Cardiac muscle cell (in vitro differentiated cells and primary cell): ENCODE data around the gene INSC. TPM values are rescaled to one million over a fixed set of nuclear protein-coding genes. Genes with fewer than 3 reads are reported as not detected.

Source experiments
- DNase-seq, 2 donors: peaks; one replicate each; pipeline versions ENCODE4 v3.0.0 to v3.0.0-alpha.2; 2010 to 2017; ENCODE audit warnings: low read depth in 1 of 2, low spot score in 1 of 2
- H3K27ac ChIP-seq: fragments of 200-600 bp; sonication (generic); 2 replicates; pipeline ENCODE4 v1.5.1; 2016
- H3K27me3 ChIP-seq: fragments of 200-600 bp; sonication (generic); 2 replicates; pipeline ENCODE4 v1.6.0; 2016; ENCODE audit warnings: control low read depth
- H3K36me3 ChIP-seq: fragments of 200-600 bp; sonication (generic); 2 replicates; pipeline ENCODE4 v1.5.1; 2016; ENCODE audit warnings: control low read depth
- H3K4me1 ChIP-seq: fragments of 200-600 bp; sonication (generic); 2 replicates; pipeline ENCODE4 v1.8.1; 2017; ENCODE audit warnings: low read depth, mild to moderate bottlenecking, mixed run types
- H3K4me3 ChIP-seq: fragments of 200-600 bp; sonication (generic); 2 replicates; pipeline ENCODE4 v1.5.1; 2016; ENCODE audit warnings: mild to moderate bottlenecking
- H3K9me3 ChIP-seq: fragments of 200-600 bp; sonication (generic); 2 replicates; pipeline ENCODE4 v1.5.1; 2017; ENCODE audit warnings: low read depth, mild to moderate bottlenecking, control low read depth
- polyA plus RNA-seq: library from polyadenylated mRNA; unstranded; fragments of >200 nt; fragmentation: Nextera tagmentation; extraction: Ambion mirVana; gene quantifications from 2 replicates; pipeline ENCODE4 v1.2.1, GENCODE V29; 2016
- total RNA-seq: library from RNA; depleted of rRNA; stranded (reverse); fragments of >200 nt; gene quantifications from 2 replicates; pipeline ENCODE4 v1.2.3, GENCODE V29; 2016
- TF ChIP-seq, protein P1 (sequence below): IDR thresholded peaks from 2 replicates; pipeline ENCODE4 v1.5.1; 2012; ENCODE audit warnings: low read depth, mild to moderate bottlenecking, low read length

Gene INSC
- total and polyA plus RNA-seq, 2 experiments from 2014 or later: not detected

- Histone ChIP-seq H3K9me3 (no peaks in the 10 kb centered on the region), H3K36me3 (no peaks in the 10 kb centered on the region), H3K4me1 (no peaks in the 10 kb centered on the region), H3K27me3 (no peaks in the 10 kb centered on the region), H3K27ac (no peak overlapping the region), H3K4me3 (no peak overlapping the region)
- TF ChIP-seq, protein P1, sequence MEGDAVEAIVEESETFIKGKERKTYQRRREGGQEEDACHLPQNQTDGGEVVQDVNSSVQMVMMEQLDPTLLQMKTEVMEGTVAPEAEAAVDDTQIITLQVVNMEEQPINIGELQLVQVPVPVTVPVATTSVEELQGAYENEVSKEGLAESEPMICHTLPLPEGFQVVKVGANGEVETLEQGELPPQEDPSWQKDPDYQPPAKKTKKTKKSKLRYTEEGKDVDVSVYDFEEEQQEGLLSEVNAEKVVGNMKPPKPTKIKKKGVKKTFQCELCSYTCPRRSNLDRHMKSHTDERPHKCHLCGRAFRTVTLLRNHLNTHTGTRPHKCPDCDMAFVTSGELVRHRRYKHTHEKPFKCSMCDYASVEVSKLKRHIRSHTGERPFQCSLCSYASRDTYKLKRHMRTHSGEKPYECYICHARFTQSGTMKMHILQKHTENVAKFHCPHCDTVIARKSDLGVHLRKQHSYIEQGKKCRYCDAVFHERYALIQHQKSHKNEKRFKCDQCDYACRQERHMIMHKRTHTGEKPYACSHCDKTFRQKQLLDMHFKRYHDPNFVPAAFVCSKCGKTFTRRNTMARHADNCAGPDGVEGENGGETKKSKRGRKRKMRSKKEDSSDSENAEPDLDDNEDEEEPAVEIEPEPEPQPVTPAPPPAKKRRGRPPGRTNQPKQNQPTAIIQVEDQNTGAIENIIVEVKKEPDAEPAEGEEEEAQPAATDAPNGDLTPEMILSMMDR: no peak
- no peak for DNase-seq
Measured at GRCh38 chr11:15177491-15177890, 62.8 kb downstream of the INSC start.

DNA sequence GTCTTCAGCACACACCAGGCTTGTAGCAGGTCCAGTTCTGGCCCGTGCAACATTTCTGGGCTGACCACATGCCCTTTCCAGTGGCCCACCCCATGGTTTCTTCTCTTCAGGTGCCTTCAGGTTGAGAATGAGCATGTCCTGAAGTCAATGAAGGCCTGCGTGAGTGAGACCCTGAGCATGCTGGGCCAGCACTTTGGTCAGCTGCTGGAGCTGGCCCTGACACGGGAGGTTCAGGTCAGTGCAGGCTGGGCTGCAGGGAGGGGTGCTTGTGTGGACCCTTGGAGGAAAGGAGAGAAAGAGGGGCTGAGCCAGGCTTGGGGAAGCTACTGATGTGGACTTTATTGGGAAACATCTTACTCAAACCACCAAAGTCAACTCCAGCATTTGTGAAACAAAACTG lies 63.5 kb downstream of the INSC start:
- TF ChIP-seq, protein P1: no peak
- H3K27ac ChIP-seq: no peak overlapping the region
- no peaks in the 10 kb centered on the region for H3K27me3 ChIP-seq
- no peak overlapping the region for H3K4me3 ChIP-seq
- H3K9me3 ChIP-seq: no peaks in the 10 kb centered on the region
- no peaks in the 10 kb centered on the region for H3K36me3 ChIP-seq
- H3K4me1 ChIP-seq: no peaks in the 10 kb centered on the region
- DNase-seq: no peak

DNA sequence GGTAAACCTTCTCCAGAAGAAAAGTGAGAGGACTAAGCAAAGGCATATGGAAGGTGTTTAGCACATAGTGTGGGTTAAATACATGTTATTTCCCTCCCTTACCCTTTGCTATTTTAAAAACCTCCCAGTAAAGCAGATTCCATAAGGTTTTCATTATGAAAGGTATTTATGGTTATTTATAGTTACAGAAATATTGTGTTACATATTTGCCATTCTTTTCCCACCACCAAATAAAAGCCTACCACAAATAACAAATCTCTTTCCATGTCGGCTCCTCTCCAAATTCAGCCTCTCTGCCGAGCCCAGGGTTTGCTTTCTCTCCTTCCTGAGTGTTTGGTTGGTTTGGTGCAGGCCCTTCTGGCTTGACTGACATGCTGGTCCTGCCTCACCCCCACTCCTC lies 64.4 kb downstream of the INSC start:
- no peaks in the 10 kb centered on the region for H3K4me1 ChIP-seq
- TF ChIP-seq, protein P1: no peak
- no peak for DNase-seq

GRCh38 chr11:15180212-15180792 lies 65.6 kb downstream of the INSC start:
- DNase-seq: no peak
- Histone ChIP-seq H3K9me3 (no peaks in the 10 kb centered on the region), H3K27me3 (no peaks in the 10 kb centered on the region), H3K4me3 (no peak overlapping the region), H3K4me1 (no peaks in the 10 kb centered on the region), H3K36me3 (no peaks in the 10 kb centered on the region), H3K27ac (no peak overlapping the region)
- TF ChIP-seq, protein P1: no peak

More for the DNA sequence above, 64.4 kb downstream of the INSC start:
- no peak overlapping the region for H3K4me3 ChIP-seq
- no peaks in the 10 kb centered on the region for H3K27me3 ChIP-seq
- H3K27ac ChIP-seq: no peak overlapping the region
- no peaks in the 10 kb centered on the region for H3K9me3 ChIP-seq
- no peaks in the 10 kb centered on the region for H3K36me3 ChIP-seq

DNA sequence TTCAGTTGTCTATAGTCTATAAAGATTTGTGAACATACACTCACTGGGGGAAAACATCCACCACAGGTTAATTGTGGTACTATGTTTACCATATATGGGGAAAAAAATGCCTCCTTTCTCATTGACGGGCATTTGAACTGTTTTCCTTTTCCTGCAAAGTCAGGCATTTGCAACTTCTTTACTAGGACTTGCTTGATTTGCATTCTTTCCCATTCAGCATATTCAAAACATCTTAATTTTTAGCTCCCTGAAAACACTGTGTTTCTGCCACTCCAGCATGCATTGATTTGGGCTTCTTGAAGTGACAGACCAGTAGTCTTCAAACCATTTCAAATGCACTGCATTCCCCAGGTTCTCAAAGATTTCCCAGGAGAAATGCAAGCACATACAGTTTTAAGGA lies 67.6 kb downstream of the INSC start:
- TF ChIP-seq, protein P1: no peak
- H3K4me1 ChIP-seq: no peaks in the 10 kb centered on the region
- no peaks in the 10 kb centered on the region for H3K9me3 ChIP-seq
- H3K4me3 ChIP-seq: no peak overlapping the region
- H3K27me3 ChIP-seq: no peaks in the 10 kb centered on the region
- H3K27ac ChIP-seq: no peak overlapping the region
- no peak for DNase-seq
- no peaks in the 10 kb centered on the region for H3K36me3 ChIP-seq

GRCh38 chr11:15185021-15185420 lies 70.3 kb downstream of the INSC start:
- H3K9me3 ChIP-seq: no peaks in the 10 kb centered on the region
- DNase-seq: no peak
- TF ChIP-seq, protein P1: no peak

More at GRCh38 chr11:15185021-15185420, 70.3 kb downstream of the INSC start:
- no peak overlapping the region for H3K4me3 ChIP-seq
- H3K27ac ChIP-seq: no peak overlapping the region
- no peaks in the 10 kb centered on the region for H3K4me1 ChIP-seq
- no peaks in the 10 kb centered on the region for H3K27me3 ChIP-seq
- no peaks in the 10 kb centered on the region for H3K36me3 ChIP-seq
